Peyer's patch (tissue), 4 donors: Measurements from ENCODE around the gene CD96. TPM values are rescaled to one million over a fixed set of nuclear protein-coding genes. Genes with fewer than 3 reads are reported as not detected.

ENCODE experiments used
- DNase-seq, 3 donors: peaks; one replicate each; pipeline ENCODE4 v3.0.0-alpha.2; 2017 to 2019
- H3K27ac ChIP-seq, 4 donors: fragments of 200-600 bp; sonication (generic); one replicate each; pipeline ENCODE4 v1.5.1; 2016 to 2019
- H3K27me3 ChIP-seq, 2 donors: fragments of 200-600 bp; sonication (generic); one replicate each; pipeline ENCODE4 v1.5.1; 2019
- H3K36me3 ChIP-seq, 3 donors: fragments of 200-600 bp; sonication (generic); one replicate each; pipeline ENCODE4 v1.5.1; 2016 to 2019
- H3K4me1 ChIP-seq, 4 donors: fragments of 200-600 bp; sonication (generic); one replicate each; pipeline ENCODE4 v1.5.1; 2016 to 2019
- H3K4me3 ChIP-seq, 4 donors: fragments of 200-600 bp; sonication (generic); 1 replicate in 3 of 4; 2 replicates in 1 of 4; pipeline ENCODE4 v1.5.1; 2016 to 2019; ENCODE audit warnings: mild to moderate bottlenecking in 1 of 4
- H3K9me3 ChIP-seq, 4 donors: fragments of 200-600 bp; sonication (generic); one replicate each; pipeline ENCODE4 v1.5.1; 2016 to 2019; ENCODE audit warnings: mild to moderate bottlenecking in 1 of 4
- CTCF ChIP-seq, 6 experiments: fragments of 450-650 bp in 4 of 6; fragments of 200-600 bp in 2 of 6; sonication (generic) in 1 of 6; IDR thresholded peaks; one replicate each; pipeline ENCODE4 v1.5.1; 2017 to 2019; ENCODE audit warnings: antibody characterized with exemption in 6 of 6, mild to moderate bottlenecking in 3 of 6, moderate library complexity in 1 of 6
- POLR2A ChIP-seq, 2 donors: fragments of 450-650 bp; IDR thresholded peaks; one replicate each; pipeline ENCODE4 v1.5.1; 2017; ENCODE audit warnings: antibody characterized with exemption in 2 of 2, mild to moderate bottlenecking in 2 of 2, moderate library complexity in 2 of 2
- total RNA-seq, 4 donors: library from RNA; depleted of rRNA; stranded (reverse); fragments of >200 nt; gene quantifications; one replicate each; pipeline ENCODE4 v1.1.0, GENCODE V29; 2016

Gene CD96
- total RNA-seq, 4 donors from 2014 or later: 4.3 to 15.7 (median 11.3) TPM

DNA sequence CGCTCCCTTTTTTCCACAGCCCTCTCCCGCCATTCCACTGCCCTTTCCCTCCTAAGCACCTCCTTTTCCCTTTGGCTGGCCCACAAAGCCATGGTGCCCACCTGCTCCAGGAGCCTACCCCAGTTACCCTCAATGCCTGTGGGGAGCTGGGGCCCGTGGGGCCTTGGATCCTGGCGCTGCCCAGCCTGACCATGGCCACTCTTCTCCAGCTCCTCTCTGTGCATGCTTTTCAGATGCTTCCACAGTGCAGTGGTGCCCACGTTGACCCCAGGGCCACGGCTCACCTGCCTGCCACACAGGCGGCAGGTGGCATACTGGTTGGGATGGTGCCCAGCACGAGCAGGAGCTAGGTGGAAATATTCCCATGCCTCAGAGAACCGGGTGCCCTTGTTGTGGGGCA is 51.7 kb downstream of the CD96 start:
- peak in 1 of 3 donors; percentile 38 for DNase-seq
- H3K36me3 ChIP-seq: no peaks in the 10 kb centered on the region
- no peaks in the 10 kb centered on the region for H3K27me3 ChIP-seq
- no peak overlapping the region for H3K27ac ChIP-seq
- no peak overlapping the region for H3K4me3 ChIP-seq
- no peaks in the 10 kb centered on the region for H3K9me3 ChIP-seq
- no peaks in the 10 kb centered on the region for H3K4me1 ChIP-seq
- TF ChIP-seq POLR2A (IDR thresholded peaks at IDR 0.05): no peak
- TF ChIP-seq CTCF (IDR thresholded peaks at IDR 0.05): no peak

DNA sequence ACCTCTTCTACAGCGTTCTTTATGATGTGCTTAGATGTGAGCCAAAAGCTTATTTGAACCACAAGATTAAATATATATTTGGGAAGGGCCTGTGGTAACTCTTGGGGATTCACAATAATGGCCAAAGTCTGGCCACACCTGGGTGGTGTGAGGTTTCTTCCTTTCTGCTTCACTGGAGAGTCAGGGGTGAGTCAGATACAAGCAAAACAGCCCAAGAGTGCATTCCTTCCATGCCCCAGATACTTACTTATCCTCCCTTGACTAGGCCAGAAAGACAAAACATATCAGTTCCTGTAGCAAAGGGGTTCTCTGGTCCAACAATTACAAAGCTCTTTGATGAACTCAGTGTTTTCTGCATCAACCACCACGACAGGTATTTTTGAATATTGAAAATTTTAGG is 52.2 kb downstream of the CD96 start:
- no peak for DNase-seq
- H3K36me3 ChIP-seq: no peaks in the 10 kb centered on the region
- H3K9me3 ChIP-seq: no peaks in the 10 kb centered on the region
- no peaks in the 10 kb centered on the region for H3K4me1 ChIP-seq
- H3K27me3 ChIP-seq: no peaks in the 10 kb centered on the region
- H3K4me3 ChIP-seq: no peak overlapping the region
- TF ChIP-seq POLR2A (IDR thresholded peaks at IDR 0.05) (no peak), CTCF (IDR thresholded peaks at IDR 0.05) (no peak)
- H3K27ac ChIP-seq: no peak overlapping the region

DNA sequence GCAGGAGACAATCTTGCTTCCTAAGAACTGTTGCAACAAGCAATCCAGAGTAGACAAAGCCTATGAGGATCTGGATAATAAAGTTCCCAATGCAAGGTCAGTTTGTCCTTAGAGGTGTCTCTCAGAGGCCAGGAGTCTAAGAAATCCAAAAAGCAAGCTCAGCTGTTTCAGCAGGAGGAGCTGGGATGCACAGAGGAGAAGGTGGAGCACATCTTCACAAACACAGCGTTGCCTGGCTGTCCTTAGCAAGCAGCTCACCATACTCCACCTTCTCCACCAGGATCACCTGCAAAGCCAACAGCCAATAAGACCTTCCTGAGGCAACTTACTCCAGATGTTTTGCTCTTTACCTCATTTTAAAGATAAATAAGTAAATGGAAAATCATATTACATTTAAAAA is 52.8 kb downstream of the CD96 start:
- H3K36me3 ChIP-seq: no peaks in the 10 kb centered on the region
- H3K9me3 ChIP-seq: no peaks in the 10 kb centered on the region
- TF ChIP-seq POLR2A (IDR thresholded peaks at IDR 0.05): no peak
- no peak for TF ChIP-seq CTCF (IDR thresholded peaks at IDR 0.05)
- no peak overlapping the region for H3K27ac ChIP-seq
- no peaks in the 10 kb centered on the region for H3K27me3 ChIP-seq
- no peak overlapping the region for H3K4me3 ChIP-seq
- H3K4me1 ChIP-seq: no peaks in the 10 kb centered on the region
- DNase-seq: no peak

GRCh38 chr3:111595232-111595631 is 53.2 kb downstream of the CD96 start, which contains the start of gene ZBED2:
TSS of gene ZBED2 (minus strand) at chr3:111595346. CDS start at chr3:111594201, 1,145 bp downstream.
- Histone ChIP-seq H3K36me3 (no peaks in the 10 kb centered on the region), H3K27me3 (no peaks in the 10 kb centered on the region), H3K4me3 (no peak within 1 kb of the TSS), H3K9me3 (no peaks in the 10 kb centered on the region), H3K27ac (no peak within 1 kb of the TSS), H3K4me1 (no peaks in the 10 kb centered on the region)
- no peak for DNase-seq
- TF ChIP-seq CTCF (IDR thresholded peaks at IDR 0.05) (no peak), POLR2A (IDR thresholded peaks at IDR 0.05) (no peak)

DNA sequence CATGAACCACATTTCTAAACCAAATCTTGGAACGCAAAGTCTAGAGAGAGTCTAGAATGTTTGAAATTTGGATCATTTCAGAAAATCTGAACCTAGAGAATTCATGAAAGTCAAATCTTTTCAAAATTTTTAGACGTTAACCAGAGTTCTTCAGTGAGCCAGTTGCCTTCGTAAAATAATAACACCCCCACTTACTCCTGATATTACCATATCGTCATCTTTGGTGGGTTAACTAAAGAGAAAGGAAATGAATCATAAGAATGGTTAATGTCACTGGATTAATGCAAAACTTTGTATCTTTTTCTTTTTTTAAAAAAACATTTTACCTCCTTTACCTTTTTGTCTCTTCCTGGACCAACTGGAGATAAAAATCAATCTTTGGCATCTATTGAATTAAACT is 54.3 kb downstream of the CD96 start:
- no peaks in the 10 kb centered on the region for H3K4me1 ChIP-seq
- no peaks in the 10 kb centered on the region for H3K27me3 ChIP-seq
- TF ChIP-seq POLR2A (IDR thresholded peaks at IDR 0.05) (no peak), CTCF (IDR thresholded peaks at IDR 0.05) (no peak)
- no peaks in the 10 kb centered on the region for H3K36me3 ChIP-seq
- no peak overlapping the region for H3K4me3 ChIP-seq
- H3K9me3 ChIP-seq: no peaks in the 10 kb centered on the region
- no peak for DNase-seq
- H3K27ac ChIP-seq: no peak overlapping the region

- no peak for DNase-seq
- no peak overlapping the region for H3K27ac ChIP-seq
- H3K36me3 ChIP-seq: no peaks in the 10 kb centered on the region
- no peaks in the 10 kb centered on the region for H3K4me1 ChIP-seq
- H3K4me3 ChIP-seq: no peak overlapping the region
- H3K9me3 ChIP-seq: no peaks in the 10 kb centered on the region
- TF ChIP-seq POLR2A (IDR thresholded peaks at IDR 0.05): no peak
- no peak for TF ChIP-seq CTCF (IDR thresholded peaks at IDR 0.05)
- no peaks in the 10 kb centered on the region for H3K27me3 ChIP-seq
Measured at GRCh38 chr3:111598139-111598538, 56.1 kb downstream of the CD96 start.
